T follicular helper cell (primary cell): ENCODE results near the gene GPRIN3.

Experiments used
- DNase-seq: peaks from one replicate; pipeline ENCODE4 v3.0.0-alpha.2; 2020; ENCODE audit warnings: low read depth
- total RNA-seq, 2 experiments: gene quantifications; one replicate each; lab custom pipeline; 2026; lab: John Stamatoyannopoulos, UW

GPRIN3 gene
- 140 to 254 reads per million in 2 experiments for total RNA-seq

DNA sequence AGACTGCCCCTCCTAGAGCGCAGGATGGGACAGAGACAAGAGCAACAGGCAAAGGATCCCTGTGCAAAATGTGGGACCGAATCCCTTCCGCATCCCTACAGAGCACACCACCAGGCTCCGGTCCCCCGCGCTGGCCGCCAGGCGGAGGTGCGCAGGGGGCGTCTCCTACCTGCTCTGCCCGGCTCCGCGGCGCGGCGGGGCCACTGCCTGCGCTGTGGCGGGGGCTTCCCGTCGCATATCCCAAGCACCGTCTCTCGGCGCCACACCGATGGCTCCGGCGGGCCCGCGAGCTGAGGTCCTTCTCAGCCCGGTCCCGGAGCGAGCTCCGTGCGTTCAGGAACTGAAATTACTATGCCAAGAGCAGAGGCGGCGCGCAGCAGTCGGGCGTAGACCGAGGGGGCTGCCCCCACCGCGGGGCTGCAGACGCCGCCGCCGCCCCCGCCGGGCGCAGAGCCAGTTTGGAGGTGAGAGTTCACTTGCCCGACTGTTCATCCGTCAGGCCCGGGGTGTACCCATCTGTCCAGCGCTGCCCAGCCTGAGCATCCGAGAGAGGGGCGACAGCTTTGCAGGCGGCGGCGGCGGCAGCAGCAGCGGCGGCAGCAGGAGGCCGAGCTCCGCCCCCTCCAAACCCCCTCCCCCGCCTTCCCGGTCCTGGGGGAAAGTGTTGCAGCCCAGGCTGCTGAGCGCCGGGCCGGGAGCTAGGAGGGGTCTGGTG, at the start of gene GPRIN3:
GPRIN3 (minus strand) TSS at position 355 of the 715 bp plus-strand sequence. CDS start 57,690 bp downstream, outside the sequence.
- DNase-seq, result no peak

DNA sequence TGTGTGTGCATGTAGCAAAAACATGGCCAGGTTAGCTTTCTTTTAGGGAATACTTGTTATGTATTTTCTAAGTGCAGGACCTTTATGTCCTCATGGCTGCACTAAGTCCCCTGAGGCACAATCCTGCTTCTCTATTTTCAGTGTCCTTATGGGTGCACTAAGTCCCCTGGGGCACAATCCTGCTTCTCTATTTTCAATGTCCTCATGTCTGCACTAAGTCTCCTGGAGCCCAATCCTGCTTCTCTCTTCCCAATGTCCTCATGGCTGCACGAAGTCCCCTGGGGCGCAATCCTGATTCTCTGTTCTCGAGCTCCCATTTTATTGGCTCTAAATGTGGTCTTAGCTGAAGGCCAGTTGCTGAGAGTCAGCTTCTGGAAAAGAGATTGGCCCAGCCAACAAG, 49.7 kb upstream of the GPRIN3 start:
- no peak for DNase-seq

- DNase-seq, result no peak
These were observed 48.5 kb upstream of the GPRIN3 start for GRCh38 chr4:89356086-89356485.

GRCh38 chr4:89353514-89353913, 45.9 kb upstream of the GPRIN3 start:
- no peak for DNase-seq

DNA sequence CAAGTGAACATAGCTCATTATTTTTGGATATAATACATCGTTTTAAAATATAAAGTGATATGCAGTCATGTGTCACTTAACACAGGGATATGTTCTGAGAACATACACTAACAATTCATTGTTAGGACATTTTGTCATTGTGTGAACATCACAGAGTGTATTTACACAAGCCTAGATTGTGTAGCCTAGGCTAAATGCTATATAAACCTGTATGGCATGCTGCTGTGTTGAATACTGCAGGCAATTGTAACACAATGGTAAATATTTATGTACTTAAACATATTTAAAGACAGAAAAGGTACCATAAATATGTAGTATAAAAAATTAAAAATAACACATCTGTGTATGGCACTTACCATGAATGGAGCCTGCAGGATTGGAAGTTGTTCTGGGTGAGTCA, 44.9 kb upstream of the GPRIN3 start:
- DNase-seq, result no peak

GRCh38 chr4:89351201-89351600, 43.6 kb upstream of the GPRIN3 start:
- no peak for DNase-seq

GRCh38 chr4:89347363-89348025, 39.9 kb upstream of the GPRIN3 start:
- no peak for DNase-seq

GRCh38 chr4:89344571-89344970, 37.0 kb upstream of the GPRIN3 start:
- no peak for DNase-seq

GRCh38 chr4:89338206-89338605, 30.6 kb upstream of the GPRIN3 start:
- DNase-seq, result no peak

DNA sequence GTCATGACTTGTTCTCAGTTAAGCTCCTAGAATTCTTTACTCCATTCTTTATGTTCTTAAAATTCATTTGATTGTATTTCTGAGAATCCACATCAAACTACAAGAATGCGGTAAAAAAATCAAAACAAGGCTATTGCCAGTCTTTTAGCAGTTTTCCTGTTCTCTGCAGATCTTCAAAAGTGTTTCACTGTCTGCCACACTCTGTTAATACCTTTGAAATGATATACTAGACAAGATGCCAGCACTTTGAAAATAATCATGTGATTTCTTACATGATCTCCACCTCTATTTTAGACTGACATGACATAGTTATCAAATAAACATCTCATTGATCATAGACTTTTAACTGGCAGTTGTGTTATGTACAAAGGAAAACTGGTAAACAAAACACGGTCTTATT, 30.1 kb upstream of the GPRIN3 start:
- no peak for DNase-seq

GRCh38 chr4:89336818-89337420, 29.3 kb upstream of the GPRIN3 start:
- no peak for DNase-seq

GRCh38 chr4:89334830-89335229, 27.2 kb upstream of the GPRIN3 start:
- DNase-seq, result no peak

DNA sequence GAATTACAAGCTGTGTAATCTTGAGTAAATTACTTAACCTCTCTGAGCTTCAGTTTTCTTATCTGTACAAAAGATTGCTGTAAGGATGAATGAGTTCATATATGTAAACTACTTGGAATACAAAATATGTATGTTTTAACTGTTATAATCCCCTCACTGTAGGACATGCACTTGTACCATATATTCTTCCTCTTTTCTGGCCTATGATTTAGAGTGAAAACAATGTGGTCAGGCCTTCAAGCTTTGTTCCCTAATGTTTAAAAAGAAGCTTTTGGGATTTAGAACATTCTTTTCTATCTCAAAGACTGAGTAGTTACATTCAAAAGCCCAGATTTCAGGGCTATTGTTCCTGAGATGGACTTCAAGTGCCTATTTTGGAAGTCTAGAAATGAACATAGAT, 26.7 kb upstream of the GPRIN3 start:
- DNase-seq, result no peak

GRCh38 chr4:89331686-89332544, 24.3 kb upstream of the GPRIN3 start:
- DNase-seq, result no peak

DNA sequence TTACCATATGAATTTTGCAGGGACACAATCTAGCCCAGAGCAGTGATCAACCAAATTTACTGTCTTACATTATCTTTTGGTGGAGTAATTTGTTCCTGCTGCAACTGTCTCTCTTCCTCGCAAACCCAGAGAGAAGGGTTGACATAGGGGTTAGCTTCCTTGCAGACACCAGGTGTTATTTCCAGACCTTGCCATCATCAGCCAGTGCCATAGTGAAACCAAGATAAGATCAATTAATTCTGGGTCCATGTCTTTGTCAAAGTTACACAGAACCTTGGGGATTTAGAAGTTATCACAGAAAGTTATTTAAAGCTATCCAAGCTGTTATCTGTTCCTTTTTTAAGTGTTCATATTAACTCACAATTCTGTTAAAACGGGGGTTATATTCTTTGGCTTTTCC, 23.6 kb upstream of the GPRIN3 start:
- no peak for DNase-seq

DNA sequence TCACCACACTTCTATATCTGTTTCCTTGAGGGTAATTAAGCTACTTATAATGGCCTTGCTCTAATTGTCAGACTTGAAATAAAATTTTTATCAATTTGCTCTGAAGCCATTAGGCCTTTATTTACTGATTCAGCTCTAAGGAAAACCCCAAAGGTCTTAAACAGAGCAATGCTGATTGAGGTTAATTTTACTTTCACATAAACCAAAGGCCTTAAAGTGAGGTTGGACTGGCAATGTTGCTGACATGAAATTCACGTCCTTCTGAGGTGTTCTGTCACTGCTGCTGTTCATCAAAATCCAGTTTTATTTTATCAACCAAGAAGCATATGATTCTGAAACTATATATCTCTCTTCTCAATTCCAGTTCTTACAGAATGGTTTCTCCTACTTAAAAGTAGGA, 21.7 kb upstream of the GPRIN3 start:
- no peak for DNase-seq

- no peak for DNase-seq
These were observed 17.1 kb upstream of the GPRIN3 start for GRCh38 chr4:89324671-89325070.

GRCh38 chr4:89322671-89323070, 15.1 kb upstream of the GPRIN3 start:
- no peak for DNase-seq

DNA sequence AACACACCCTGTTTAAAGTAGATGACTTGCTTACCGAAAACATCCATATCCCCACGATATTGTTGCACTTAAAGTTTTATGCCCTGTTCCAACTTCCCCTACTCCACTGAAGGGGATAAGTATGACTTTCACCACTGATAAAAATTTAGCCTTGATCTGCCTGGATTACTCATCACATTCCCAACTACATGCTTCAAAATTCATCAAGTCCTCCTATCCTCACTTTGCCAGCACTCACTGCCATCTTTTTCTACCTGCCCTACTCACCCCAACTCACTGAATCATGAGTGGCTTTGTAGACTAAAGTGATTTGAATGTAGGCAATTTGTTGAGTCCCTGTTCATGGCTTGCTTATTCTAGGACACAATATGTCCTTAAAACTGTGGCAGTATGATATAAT, 12.2 kb upstream of the GPRIN3 start:
- no peak for DNase-seq

DNA sequence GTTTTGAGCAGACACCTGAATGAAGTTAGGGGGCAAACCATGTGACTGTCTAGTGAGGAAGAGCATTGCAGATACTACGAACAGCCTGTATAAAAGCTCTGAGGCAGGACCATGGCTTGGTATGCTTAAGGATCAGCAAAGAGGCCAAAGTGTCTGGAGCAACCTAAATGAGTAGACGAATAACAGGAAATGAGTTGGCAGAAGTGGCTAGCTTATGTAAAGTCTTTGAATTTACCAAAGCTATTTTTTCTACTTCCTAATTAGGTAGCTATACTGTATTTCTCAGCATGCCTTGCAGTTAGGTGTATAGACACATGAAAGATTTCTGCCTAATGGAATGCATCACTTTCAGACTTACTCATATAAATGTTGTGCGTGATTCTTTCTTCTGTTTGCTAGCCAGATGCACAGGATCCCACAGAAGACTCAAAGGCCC, 9.3 kb upstream of the GPRIN3 start:
- no peak for DNase-seq

DNA sequence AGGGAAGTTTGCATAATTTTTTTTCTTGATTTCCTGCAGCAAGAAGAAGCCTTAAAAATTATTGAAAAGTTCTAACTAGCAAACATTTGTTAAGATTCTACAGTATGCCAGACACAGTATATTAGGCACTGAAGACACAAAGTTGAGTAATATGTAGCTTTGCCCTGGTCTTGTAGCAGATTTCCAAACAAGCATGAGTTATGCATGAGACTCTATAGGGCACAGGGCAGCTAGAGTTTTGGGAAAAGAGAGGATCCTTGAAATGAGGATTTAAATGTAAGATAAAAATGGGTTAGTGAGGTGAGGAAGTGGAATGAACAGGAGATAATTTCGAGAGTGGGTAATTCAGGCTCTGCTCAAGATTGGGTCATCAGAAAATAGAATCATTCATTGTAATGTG, 8.6 kb upstream of the GPRIN3 start:
- no peak for DNase-seq

DNA sequence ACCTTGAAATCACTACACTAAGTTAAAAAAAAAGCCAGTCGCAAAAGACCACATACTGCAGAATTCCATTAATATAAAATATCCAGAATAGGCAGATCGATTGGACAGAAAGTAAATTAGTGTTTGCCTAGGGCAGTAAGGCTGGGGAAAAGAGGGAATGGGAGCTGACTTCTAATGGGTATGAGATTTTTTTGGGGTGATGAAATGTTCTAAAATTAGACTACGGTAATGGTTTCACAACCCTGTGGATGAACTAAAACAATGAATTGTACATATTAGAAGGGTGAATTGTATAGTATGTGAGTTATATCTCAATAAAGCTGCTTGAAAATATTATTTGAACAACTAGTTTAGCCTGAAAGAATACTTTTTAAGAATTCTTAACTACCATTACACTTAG, 6.7 kb upstream of the GPRIN3 start:
- DNase-seq, result no peak
